HG02970 (cell line): ENCODE results near the gene ALG14.
"Not testable (repeated sequence)": the region's sequence is repeated elsewhere in the genome, so short reads cannot be mapped to it uniquely, and the experiment has no call there.

Experiments
- ATAC-seq: cut with Tn5 transposase; IDR thresholded peaks from one replicate; pipeline ENCODE4 v1.9.1; 2021; ENCODE audit warnings: mild to moderate bottlenecking, moderate library complexity, moderate number of reproducible peaks; ENCODE audit not compliant: unreplicated experiment, low FRiP score

The ALG14 gene

GRCh38 chr1:95015076-95015475, 57.7 kb downstream of the ALG14 start:
- ATAC-seq = no peak

- no peak for ATAC-seq
These were observed 58.7 kb downstream of the ALG14 start for GRCh38 chr1:95013950-95014574.

GRCh38 chr1:95012389-95012788, 60.4 kb downstream of the ALG14 start:
- ATAC-seq = no peak

- no peak for ATAC-seq
These were observed 62.6 kb downstream of the ALG14 start for GRCh38 chr1:95010158-95010557.

DNA sequence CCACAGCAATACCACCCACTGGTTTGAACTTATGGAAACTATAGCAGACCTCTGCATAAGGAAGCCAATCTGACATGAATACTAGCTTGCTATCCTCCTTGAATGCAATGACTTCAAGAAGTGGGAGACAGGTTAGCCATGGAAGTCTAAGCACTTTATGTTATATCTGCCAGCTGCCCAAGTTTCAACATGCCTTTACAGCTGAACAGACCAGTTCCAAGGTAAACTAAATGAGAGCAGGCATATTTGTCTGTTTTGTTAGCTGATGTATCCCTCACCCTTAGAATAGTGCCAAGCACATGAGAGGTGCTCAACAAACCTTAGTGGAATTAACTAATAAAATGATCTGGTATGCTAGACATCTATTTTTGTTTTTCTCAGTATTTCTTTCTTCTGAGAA, 65.1 kb downstream of the ALG14 start:
- no peak for ATAC-seq

GRCh38 chr1:95006681-95007080, 66.1 kb downstream of the ALG14 start:
- ATAC-seq = no peak

- ATAC-seq = no peak
These were observed 67.2 kb downstream of the ALG14 start for GRCh38 chr1:95005584-95005983.

GRCh38 chr1:95004013-95004412, 68.7 kb downstream of the ALG14 start:
- ATAC-seq = no peak

GRCh38 chr1:95003433-95003738, 69.4 kb downstream of the ALG14 start:
- no peak for ATAC-seq

DNA sequence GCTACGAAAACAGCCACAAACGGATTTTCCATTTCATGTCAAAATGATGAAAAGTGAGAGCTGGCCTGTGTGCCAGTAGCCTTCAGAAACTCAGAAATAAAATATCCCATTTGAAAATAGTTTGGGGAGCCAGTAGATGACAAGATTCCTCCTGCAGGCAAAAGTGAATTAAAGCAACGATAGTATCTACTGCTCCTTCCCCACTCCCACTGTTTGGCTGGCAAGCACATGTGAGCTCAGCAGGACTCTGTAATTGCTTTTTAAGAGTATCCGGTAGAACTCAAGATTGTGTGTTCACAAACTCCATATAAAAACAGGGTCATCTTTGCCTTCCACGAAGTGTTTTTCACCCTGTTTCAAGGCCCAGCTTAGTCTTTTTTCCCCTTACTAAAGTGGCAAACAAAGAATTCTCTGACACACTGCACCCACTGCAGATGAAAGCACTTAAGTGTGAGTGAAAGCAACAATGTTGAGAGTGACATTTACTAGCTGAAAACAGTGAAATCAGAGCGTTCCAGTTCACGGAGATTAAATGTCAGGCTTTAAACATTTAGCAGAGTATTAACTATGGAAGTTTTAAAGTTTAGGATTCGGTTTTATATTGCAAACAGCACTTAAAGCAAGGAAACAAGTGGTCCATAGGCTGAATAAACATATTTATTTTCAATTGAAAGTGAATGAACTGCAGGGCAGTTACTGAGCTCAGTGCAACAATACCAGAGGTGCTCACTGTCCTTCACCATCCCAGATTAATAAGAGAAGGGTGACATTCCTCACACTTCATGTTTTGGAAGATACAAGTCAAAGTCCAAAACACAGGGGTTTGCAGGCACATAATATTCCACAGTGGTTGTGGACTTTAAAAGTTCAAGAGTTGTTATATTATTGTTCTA, 70.0 kb downstream of the ALG14 start:
- ATAC-seq = no peak

DNA sequence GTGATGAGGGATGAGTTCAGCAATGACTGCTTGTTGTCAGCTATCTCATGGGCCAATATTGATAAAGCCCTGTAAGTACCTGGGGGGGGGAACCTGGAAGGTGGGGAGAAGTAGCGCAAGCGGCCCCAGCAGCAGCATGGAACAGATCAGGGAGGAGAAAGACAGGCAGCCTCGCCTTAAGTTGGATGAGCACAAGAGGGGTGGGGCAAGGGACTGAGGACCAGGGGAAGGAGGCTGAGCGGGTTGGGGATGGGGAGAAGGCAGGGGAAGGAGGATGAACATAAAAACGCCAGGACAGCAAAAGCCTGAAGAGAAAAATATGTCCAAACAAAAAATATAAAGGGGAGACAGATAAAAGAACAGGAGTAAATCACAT, 70.6 kb downstream of the ALG14 start:
- no peak for ATAC-seq

DNA sequence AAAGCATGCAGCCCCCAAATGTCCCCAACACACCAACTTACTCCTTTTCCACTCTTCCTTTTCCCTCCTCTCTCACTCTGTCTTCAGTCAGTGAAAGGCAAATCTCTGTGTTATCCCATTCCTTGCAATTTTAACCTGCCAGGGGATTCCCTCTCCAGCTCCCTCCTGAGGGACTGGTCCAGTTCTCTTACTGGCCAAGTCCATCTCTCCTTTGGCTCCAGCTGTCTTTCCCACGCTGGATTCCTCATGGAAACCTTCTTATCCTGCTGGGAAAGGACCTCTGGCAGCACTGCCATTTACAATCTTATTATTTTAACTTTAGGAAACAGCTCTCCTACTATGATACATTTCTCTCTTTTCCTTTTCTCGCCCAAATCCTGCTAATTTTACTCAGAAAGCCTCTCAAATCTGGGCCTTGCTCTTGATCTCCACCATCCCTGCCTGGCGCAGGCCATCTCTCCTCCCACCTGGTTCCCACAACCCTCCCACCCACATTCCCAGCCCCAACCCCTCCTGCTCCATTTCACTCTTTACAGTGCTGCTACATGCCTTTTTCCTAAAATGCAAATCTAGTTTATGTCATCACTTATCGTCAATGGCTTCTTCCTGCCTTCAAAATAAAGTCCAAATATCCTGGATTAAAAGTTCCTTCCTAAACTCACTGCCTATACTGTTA, 73.2 kb downstream of the ALG14 start:
- ATAC-seq = no peak

DNA sequence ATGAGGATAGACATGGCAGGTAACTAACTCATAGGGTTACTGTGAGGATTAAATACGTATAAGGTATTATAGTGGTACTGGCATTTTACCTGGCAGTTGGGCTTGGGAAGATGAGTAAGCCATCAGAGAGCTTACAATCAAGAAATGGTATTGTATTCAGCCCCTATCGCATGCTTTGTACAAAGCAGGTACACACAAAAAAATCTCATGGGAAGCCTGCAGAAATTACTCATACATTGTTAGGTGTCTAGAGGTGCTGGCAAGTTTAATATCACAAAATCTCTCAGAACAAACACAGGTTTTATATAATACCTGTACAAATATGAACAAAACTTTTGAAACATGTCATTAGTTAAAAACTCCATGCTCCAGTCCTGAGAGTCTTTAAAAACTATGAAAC, 74.0 kb downstream of the ALG14 start:
- no peak for ATAC-seq

DNA sequence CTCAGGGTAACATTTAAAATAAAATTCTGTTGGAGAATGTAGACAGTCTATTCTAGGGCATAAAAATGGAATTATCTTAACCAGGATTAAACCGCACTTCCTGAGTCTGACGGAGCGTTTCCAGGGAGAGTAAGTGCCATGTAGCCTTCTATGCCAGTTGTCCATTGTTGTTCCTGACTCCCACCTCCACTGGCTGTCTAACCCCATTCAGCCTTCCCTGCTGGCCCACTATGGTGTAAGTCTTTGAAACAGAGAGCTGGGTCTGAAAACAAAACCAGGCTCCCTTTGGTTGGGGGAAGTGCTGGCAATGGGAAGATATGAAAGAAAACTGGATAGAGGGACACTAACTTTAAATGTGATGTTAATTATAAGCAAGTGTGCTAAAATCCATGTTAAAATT, 74.6 kb downstream of the ALG14 start:
- ATAC-seq = no peak

DNA sequence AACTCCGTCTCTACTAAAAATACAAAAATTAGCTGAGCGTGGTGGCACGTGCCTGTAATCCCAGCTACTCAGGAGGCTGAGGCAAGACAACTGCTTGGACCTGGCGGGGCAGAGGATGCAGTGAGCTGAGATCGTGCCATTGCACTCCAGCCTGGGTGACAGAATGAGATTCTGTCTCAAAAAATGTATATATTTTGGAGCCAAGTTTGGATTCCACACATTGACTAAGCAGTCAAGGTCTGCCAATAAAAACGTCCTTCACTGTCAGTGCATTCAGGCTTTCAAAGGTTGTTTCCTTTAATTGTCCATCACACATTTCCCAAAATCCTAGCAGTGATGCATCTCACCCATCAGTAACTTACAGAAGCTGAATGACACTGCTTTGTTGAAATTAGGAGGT, 77.2 kb downstream of the ALG14 start:
- ATAC-seq = not testable (repeated sequence)

DNA sequence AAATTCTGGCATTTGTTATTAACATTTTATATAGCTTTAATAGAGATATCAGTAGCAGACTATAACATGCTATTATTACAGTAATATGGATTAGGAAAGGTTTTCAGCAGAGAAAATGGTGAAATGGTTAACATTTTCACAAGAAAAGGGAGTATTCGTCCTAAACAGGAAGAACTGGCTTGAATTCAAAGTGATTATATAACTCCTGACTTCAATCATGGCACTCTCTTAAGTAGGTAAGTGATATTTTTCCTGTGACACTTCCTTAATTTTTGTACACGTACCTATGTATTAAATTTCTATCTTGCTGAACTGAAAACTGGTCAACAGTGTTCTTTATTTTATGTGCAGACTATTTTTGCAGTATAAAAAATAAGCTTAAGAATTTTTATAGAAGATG, 77.9 kb downstream of the ALG14 start:
- ATAC-seq = no peak

- ATAC-seq = no peak
These were observed 78.7 kb downstream of the ALG14 start for GRCh38 chr1:94993931-94994645.

DNA sequence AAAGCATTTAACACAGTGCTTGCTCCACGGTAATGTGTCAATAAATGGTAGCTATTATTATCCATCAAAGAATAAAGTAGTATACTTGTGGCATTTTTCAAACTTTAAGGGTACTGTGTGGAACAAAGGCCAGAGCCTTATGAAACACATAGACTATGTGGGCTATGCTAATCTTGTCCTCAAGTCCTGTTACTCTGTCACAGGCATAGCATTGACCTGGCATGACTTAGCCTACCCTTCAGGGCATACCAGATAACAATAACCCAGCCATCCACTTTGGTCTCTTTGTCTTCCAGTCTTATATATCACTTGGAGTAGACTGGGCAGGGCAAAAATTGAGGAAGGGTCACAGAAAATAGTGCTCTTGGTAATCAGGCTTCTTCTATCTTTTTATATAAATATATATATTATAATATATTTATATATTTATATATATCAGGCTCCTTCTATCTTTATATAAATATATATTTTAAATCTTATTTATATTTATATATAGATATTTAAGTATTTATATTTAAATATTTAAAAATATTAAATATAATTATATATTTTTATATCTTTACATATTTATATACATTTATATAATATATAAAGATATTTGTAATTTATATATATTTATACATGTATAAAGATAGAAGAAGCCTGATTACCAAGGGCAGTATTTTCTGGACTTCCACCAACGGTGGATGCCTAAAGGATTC, 79.7 kb downstream of the ALG14 start:
- no peak for ATAC-seq

GRCh38 chr1:94992161-94992560, 80.6 kb downstream of the ALG14 start:
- ATAC-seq = no peak

- no peak for ATAC-seq
These were observed 82.8 kb downstream of the ALG14 start for GRCh38 chr1:94989911-94990473.
